Esophagus squamous epithelium (tissue), 5 donors: ENCODE measurements around the gene CETN1. TPM values are rescaled to one million over a fixed set of nuclear protein-coding genes. Genes with fewer than 3 reads are reported as not detected.

Experiments used
- DNase-seq: peaks from one replicate; lab custom pipeline; 2025; lab: John Stamatoyannopoulos, UW
- H3K27ac ChIP-seq, 4 donors: fragments of 200-600 bp; sonication (generic); one replicate each; pipeline ENCODE4 v1.5.1; 2016 to 2019; ENCODE audit warnings: mild to moderate bottlenecking in 1 of 4
- H3K27me3 ChIP-seq, 4 donors: fragments of 200-600 bp; sonication (generic); 1 replicate in 3 of 4; 2 replicates in 1 of 4; pipeline versions ENCODE4 v1.5.1 to v1.6.0; 2017 to 2021; ENCODE audit warnings: antibody characterized with exemption in 1 of 4
- H3K36me3 ChIP-seq, 3 donors: fragments of 200-600 bp; sonication (generic); one replicate each; pipeline ENCODE4 v1.5.1; 2016 to 2019
- H3K4me1 ChIP-seq, 3 donors: fragments of 200-600 bp; sonication (generic); one replicate each; pipeline ENCODE4 v1.5.1; 2017 to 2019
- H3K4me3 ChIP-seq, 4 donors: fragments of 200-600 bp; sonication (generic); 1 replicate in 3 of 4; 2 replicates in 1 of 4; pipeline ENCODE4 v1.5.1; 2016 to 2019; ENCODE audit warnings: mild to moderate bottlenecking in 2 of 4, moderate library complexity in 1 of 4
- H3K9me3 ChIP-seq, 3 donors: fragments of 200-600 bp; sonication (generic); one replicate each; pipeline ENCODE4 v1.5.1; 2016 to 2019
- CTCF ChIP-seq, 6 experiments: fragments of 450-650 bp in 4 of 6; fragments of 200-600 bp in 2 of 6; sonication (generic) in 2 of 6; IDR thresholded peaks; one replicate each; pipeline ENCODE4 v1.5.1; 2016 to 2019; ENCODE audit warnings: antibody characterized with exemption in 6 of 6, mild to moderate bottlenecking in 4 of 6, moderate library complexity in 4 of 6
- POLR2A ChIP-seq, 4 donors: fragments of 450-650 bp; IDR thresholded peaks; one replicate each; pipeline ENCODE4 v1.6.1; 2017; ENCODE audit warnings: antibody characterized with exemption in 4 of 4, mild to moderate bottlenecking in 4 of 4, moderate library complexity in 3 of 4
- WGBS, 2 donors: methylation state at CpG; one replicate each; pipeline ENCODE4 v1.1.5; 2018; 5-methylcytosine and 5-hydroxymethylcytosine counted together
- intact Hi-C: fragments of 100-400 bp; cut with DNase I; formaldehyde crosslinking; loops from one replicate; pipeline ENCODE4 v1.15.0; 2022
- total RNA-seq, 4 donors: library from RNA; depleted of rRNA; stranded (reverse); fragments of >200 nt; gene quantifications; one replicate each; pipeline ENCODE4 v1.1.0, GENCODE V29; 2016
- donor health status: DM: yes; HTN: yes; CAD: no.

The CETN1 gene
- total RNA-seq, 4 donors from 2014 or later: not detected

- DNase-seq: no peak
- Histone ChIP-seq H3K27me3 (no peaks in the 10 kb centered on the region), H3K9me3 (no peaks in the 10 kb centered on the region), H3K4me1 (peaks cover 0 to 12% (median 0%) of the 10 kb centered on the region in 3 donors), H3K36me3 (no peaks in the 10 kb centered on the region), H3K4me3 (no peak overlapping the region), H3K27ac (no peak overlapping the region)
- no peak for TF ChIP-seq CTCF (IDR thresholded peaks at IDR 0.05)
- TF ChIP-seq POLR2A (IDR thresholded peaks at IDR 0.05): no peak
- WGBS, 2 donors: 50 to 69% methylated on average over 4 to 5 of the region's 5 CpGs
- intact Hi-C loops: no loop called here
Measured at GRCh38 chr18:574865-575645, 5.1 kb upstream of the CETN1 start.

DNA sequence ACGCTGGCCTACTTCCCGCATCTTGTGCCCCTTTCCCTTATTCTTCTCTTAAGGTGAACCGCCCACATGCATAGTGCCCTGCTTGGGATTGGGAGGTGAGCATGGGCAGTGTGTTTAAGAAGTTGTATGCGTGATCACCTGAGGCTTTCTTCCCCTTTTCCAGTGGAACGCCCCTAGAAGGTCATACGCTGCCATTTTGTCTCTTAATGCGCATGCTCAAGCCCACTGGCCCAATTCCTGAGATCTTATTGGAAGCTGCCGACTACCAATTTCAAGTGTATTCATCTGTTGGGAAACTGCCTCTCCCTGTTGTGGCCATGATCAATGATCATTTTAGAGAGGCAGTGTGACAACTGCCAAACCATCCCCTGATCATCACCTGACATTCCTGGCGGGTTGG lies 3.3 kb upstream of the CETN1 start:
- no peak for DNase-seq
- no peak overlapping the region for H3K27ac ChIP-seq
- H3K4me3 ChIP-seq: no peak overlapping the region
- H3K9me3 ChIP-seq: no peaks in the 10 kb centered on the region
- WGBS, 2 donors: 89 to 90% methylated on average over 9 of the region's 9 CpGs
- no peaks in the 10 kb centered on the region for H3K27me3 ChIP-seq
- TF ChIP-seq POLR2A (IDR thresholded peaks at IDR 0.05) (no peak), CTCF (IDR thresholded peaks at IDR 0.05) (no peak)
- peaks cover 0 to 13% (median 0%) of the 10 kb centered on the region in 3 donors for H3K4me1 ChIP-seq
- intact Hi-C loops: no loop called here
- no peaks in the 10 kb centered on the region for H3K36me3 ChIP-seq

DNA sequence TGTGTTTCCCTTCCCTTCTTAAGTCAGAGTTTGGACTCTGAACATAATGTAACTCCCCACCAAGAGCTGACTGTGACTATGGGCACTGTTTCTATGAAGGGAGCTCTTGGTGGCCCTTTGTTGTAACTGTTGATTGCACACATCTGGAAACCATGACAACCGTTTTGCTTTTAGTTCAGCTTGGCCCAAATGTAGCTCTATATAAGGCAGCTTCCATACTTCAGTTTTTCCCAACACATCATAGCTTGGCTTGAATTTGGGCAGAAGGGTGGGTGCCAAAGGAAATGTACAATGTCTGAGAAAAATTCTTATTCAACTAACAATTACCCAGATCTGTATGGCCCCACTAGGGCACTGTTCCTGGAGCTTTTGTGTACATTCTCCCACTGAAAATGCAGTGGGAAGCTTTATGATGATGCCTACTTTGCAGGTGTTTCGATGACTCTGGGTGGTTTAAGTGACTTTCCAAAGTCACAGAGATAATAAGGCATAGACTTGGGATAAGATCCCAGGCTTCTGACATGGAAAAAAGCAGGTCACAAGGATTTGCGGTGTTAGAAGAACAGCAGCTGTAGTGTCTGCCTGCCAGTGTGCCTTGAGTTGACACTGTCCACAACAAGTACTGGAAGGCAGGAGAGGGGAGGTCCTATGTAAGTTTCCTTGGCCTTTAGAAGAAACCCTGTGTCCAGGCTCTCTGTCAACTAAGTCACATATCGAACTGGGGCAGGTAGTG lies 2.4 kb upstream of the CETN1 start:
- H3K9me3 ChIP-seq: no peaks in the 10 kb centered on the region
- no peak overlapping the region for H3K4me3 ChIP-seq
- no peak for DNase-seq
- intact Hi-C loops: no loop called here
- H3K4me1 ChIP-seq: peaks cover 0 to 20% (median 0%) of the 10 kb centered on the region in 3 donors
- H3K27ac ChIP-seq: no peak overlapping the region
- no peaks in the 10 kb centered on the region for H3K27me3 ChIP-seq
- TF ChIP-seq CTCF (IDR thresholded peaks at IDR 0.05): no peak
- no peak for TF ChIP-seq POLR2A (IDR thresholded peaks at IDR 0.05)
- H3K36me3 ChIP-seq: no peaks in the 10 kb centered on the region
- 59 to 66% methylated on average over 4 of the region's 4 CpGs for WGBS, 2 donors

- TF ChIP-seq POLR2A (IDR thresholded peaks at IDR 0.05) (no peak), CTCF (IDR thresholded peaks at IDR 0.05) (no peak)
- Histone ChIP-seq H3K27ac (no peak overlapping the region), H3K27me3 (no peaks in the 10 kb centered on the region), H3K4me3 (no peak overlapping the region), H3K4me1 (peaks cover 0 to 17% (median 0%) of the 10 kb centered on the region in 3 donors), H3K36me3 (no peaks in the 10 kb centered on the region), H3K9me3 (no peaks in the 10 kb centered on the region)
- DNase-seq: no peak
- WGBS, 2 donors: 83 to 95% methylated on average over 1 of the region's 1 CpG
- intact Hi-C loops: no loop called here
Measured at GRCh38 chr18:579238-579637, 942 bp upstream of the CETN1 start.

- DNase-seq: no peak
- H3K36me3 ChIP-seq: no peaks in the 10 kb centered on the region
- no peaks in the 10 kb centered on the region for H3K27me3 ChIP-seq
- no peak for TF ChIP-seq POLR2A (IDR thresholded peaks at IDR 0.05)
- TF ChIP-seq CTCF (IDR thresholded peaks at IDR 0.05): no peak
- WGBS, 2 donors: 88 to 91% methylated on average over 3 of the region's 3 CpGs
- H3K9me3 ChIP-seq: no peaks in the 10 kb centered on the region
- intact Hi-C loops: no loop called here
- no peak overlapping the region for H3K4me3 ChIP-seq
- peaks cover 0 to 9% (median 0%) of the 10 kb centered on the region in 3 donors for H3K4me1 ChIP-seq
- no peak overlapping the region for H3K27ac ChIP-seq
Measured at GRCh38 chr18:581096-581495, 916 bp downstream of the CETN1 start.
